ENCODE data around the gene CREB3.

Gene CREB3

GRCh38 chr9:35728041-35728971 lies 4.2 kb upstream of the CREB3 start:
- no peak for DNase-seq

GRCh38 chr9:35729101-35729500 lies 3.4 kb upstream of the CREB3 start:
- no peak for DNase-seq

DNA sequence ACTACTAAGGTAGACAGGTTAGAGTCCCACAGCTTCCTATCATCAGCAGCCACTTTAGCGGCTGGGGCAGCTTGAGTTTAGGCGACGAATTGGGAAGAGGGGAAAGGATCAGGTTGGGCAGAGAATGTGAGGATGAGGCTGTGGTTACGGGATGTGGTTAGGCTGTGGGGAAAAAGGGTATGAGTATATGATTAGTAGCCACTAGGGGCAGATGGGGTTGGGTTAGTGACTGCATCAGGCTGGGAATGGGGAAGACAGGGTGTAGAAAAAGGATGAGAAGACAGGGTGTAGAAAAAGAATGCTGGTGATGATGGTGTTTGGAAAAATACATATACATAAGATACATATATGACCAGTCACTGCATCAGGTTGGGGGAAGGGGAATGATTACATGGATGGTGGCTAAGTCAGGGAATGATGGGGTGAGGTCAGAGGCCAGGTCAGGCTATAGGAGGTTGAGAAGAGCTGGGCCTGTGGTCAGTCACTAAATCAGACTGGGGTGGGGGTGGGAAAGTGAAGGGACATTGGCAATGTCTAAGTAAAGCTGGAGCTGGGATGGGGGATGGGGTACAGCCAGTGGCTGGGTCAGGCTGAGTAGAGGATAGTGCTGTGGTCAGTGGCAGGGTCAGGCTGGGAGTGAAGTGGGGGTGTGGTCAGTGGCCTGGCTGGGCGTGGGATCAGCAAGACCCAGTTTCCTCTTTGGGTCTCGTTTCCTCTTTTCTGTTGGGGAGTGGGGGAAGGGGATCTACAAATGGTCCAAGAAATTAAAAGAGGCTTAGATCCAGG lies 2.6 kb upstream of the CREB3 start:
- peak in 1 of 2 experiments; percentile 44 for DNase-seq

DNA sequence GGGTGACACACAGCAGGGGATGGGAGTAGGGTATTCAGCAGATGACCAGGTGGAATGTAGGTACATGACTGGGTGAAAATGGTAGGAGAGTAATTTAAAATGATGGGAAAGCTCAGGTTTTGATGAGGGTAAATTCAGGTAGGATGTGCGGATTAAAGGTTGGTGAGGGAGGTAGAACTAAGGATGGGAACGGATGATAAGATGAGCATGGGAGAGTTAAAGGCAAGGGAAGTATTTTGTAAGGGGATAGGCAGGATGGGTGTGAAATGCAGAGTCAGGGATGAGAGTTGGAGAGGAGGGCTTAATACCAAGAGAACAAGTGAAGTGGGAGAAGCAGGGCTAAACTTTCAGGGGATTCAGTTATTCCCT lies 2.0 kb upstream of the CREB3 start:
- no peak for DNase-seq

DNA sequence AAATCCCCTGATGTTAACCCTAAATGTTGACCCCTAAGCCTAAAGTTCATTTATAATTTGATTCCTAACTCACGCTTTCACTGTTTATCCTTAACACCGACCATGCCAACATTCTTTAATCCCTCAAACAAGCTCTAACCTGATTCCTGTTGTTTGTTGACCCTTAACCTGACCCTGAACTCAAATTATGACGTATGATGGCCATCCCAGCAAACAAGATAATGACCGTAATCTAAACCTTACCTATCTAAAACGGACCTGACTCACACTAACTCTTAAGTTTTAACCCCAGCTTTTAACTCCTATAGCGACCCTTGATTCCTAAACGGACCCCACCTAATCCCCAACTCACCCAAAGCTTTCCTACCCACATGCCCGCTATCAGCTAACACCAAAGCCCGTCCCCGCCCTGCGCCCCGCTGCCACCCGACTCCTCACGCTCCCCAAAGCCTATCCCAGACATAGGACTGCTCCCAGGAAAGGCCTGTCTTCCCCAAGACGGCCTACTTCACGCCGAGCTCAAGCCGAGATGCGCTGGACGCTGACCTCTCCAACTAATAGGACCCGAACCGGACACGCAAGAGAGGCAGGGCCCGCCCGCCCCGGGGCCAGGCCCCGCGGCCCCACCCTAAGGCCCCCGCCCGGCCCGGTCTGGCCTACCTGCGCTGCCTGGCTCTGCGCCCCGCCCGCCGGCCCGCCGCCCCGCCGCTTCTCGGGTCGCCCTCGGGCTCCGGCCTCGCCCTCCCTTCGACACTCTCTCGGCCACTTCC lies 866 bp upstream of the CREB3 start:
- DNase-seq = no peak

DNA sequence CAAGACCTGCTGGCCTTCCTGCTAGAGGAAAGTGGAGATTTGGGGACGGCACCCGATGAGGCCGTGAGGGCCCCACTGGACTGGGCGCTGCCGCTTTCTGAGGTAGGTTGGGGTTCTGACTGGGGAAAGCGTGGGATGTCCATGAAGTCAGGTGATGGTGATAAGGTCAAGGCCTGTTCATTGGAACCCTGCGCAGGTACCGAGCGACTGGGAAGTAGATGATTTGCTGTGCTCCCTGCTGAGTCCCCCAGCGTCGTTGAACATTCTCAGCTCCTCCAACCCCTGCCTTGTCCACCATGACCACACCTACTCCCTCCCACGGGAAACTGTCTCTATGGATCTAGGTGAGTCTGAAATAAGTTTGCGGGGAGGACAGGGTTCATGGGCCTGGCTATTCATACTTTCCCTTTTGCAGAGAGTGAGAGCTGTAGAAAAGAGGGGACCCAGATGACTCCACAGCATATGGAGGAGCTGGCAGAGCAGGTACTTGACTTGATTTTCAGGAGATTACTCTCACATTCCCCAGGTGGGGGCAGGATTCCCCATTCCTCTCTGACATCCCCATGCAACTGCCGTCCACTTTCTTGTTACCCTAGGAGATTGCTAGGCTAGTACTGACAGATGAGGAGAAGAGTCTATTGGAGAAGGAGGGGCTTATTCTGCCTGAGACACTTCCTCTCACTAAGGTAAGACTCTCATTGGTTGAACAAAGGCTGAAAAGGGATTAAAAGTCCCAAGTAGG lies 505 bp downstream of the CREB3 start:
- peak; percentile 86 to 89 for DNase-seq

- DNase-seq = no peak
Observed at GRCh38 chr9:35734096-35734495, 1.6 kb downstream of the CREB3 start.

DNA sequence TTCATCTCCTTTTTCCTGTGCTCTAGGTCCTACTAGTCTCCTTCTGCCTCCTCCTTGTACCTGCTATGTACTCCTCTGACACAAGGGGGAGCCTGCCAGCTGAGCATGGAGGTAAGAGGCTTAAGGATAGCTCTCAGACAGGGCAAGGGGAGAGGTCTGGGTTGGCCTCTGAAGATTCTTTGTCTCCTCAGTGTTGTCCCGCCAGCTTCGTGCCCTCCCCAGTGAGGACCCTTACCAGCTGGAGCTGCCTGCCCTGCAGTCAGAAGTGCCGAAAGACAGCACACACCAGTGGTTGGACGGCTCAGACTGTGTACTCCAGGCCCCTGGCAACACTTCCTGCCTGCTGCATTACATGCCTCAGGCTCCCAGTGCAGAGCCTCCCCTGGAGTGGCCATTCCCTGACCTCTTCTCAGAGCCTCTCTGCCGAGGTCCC lies 3.8 kb downstream of the CREB3 start:
- peak; percentile 71 to 77 for DNase-seq

DNA sequence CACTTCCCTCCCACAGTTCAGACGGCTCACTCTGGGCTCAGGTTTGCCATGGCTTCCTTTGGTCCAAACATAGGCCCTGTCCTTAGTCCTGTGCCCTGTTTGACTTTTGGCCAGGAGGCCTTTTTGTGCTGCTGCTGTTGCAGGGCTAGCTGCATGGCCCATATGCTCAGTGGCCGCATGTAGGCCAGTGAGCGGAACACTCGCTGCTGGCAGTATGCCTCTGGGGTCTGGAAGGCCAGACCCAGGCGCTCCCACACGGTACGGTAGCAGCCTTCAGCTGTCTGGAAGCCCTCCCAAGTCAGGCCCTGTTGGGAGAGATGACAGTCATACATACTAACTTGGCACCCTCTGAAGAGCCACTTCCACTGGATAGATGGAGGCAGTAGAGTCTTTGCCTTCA lies 4.7 kb downstream of the CREB3 start:
- DNase-seq = no peak

DNA sequence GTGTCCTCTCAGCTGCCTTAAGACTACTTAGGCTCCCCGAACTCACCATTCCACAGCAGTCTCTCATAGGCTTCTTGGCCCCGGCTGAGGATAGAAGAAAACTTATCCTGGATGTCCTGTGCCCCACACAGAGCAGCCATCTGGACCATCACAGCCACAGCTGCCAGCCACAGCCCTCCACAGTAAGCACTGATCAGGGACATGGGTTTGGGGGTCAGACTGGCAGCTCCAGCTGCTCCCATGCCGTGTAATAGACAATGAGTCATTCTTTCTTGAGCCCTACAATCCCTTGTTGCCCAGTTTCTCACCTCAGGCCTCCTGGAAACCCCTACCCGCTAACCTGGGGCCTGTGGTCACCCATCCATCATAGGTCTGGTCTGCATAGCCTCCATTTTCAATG lies 5.7 kb downstream of the CREB3 start:
- DNase-seq = peak in 1 of 2 experiments; percentile 36

GRCh38 chr9:35738924-35739323 lies 6.5 kb downstream of the CREB3 start:
- DNase-seq = no peak

- DNase-seq = no peak
Observed at GRCh38 chr9:35740243-35740642, 7.8 kb downstream of the CREB3 start.

- no peak for DNase-seq
Observed at GRCh38 chr9:35741740-35742139, 9.3 kb downstream of the CREB3 start.

- no peak for DNase-seq
Observed at GRCh38 chr9:35743452-35743851, 11.0 kb downstream of the CREB3 start.

- no peak for DNase-seq
Observed at GRCh38 chr9:35743880-35744518, 11.5 kb downstream of the CREB3 start.

DNA sequence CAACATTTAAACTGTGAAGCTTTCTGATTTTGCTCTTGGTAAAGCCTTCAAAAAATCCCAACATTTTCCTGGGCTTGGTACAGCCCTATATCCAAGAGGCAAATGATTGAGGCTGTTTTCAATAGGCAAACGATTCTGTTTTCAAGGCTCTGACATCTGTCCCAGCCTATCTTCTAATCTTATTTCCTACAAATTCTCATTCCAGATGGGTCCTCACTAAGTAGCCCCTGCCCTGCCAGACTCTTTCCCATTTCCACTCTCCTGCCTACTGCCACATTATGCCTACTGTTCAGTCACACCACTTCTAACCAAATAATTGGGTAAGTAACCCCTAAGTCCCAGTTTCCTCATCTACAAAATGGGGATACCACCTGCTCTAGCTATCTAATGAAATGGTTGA lies 13.1 kb downstream of the CREB3 start:
- peak; percentile 26 to 63 for DNase-seq

- no peak for DNase-seq
Observed at GRCh38 chr9:35746583-35746982, 14.1 kb downstream of the CREB3 start.

- no peak for DNase-seq
Observed at GRCh38 chr9:35748242-35748857, 15.9 kb downstream of the CREB3 start.

DNA sequence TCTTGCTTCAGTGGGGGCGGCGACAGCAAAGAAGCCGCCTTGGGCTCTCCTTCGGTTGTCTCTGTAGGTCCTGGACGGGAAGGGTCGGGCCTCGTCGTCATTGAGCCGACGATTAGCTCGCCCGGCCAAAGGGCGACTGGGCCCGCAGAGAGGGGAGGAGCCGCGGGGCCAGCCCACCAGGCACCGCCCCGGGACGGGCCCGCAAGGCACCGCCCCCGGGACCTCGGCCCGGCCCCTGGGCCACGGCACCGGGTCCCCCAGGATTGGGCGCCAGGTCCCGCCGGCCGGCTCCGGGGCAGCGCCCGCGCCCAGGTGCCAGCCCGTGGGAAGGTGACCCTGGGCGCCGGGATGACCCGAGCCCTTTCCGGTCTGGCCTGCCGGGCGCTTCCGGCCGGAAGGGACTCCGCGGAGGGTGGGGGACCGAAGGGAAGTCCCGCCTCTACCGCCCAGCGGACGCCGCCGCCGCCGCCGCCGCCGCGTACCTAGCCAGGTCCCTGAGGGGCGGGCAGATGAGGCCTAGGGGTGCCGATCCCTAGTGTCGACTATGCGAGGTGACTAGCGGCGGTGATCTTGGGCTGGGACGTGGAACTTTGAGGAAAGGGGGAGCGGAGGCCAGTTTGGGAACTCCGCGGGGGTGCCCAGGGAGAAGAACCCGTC lies 16.5 kb downstream of the CREB3 start, which contains the start of the genes GBA2 and RGP1:
GBA2 (minus strand) TSS at position 371 of the 657 bp plus-strand sequence. CDS start 524 bp downstream, outside the sequence.
RGP1 (plus strand) TSS at position 430 of the 657 bp plus-strand sequence. CDS start 469 bp downstream, outside the sequence.
- DNase-seq = peak in 1 of 2 experiments; percentile 67

GRCh38 chr9:35749515-35750255 lies 17.2 kb downstream of the CREB3 start:
- no peak for DNase-seq
